Liver (tissue), 3 donors: Measurements from ENCODE around the gene CDK8.

Experiments used
- ATF3 ChIP-seq: IDR thresholded peaks from 2 replicates; pipeline ENCODE4 v1.6.1; 2016; ENCODE audit warnings: antibody characterized with exemption
- EGR1 ChIP-seq, 2 donors: IDR thresholded peaks; 2 replicates each; pipeline ENCODE4 v1.6.1; 2016 to 2018; ENCODE audit warnings: antibody characterized with exemption in 2 of 2, low read depth in 2 of 2
- FOXA2 ChIP-seq: IDR thresholded peaks from 2 replicates; pipeline ENCODE4 v1.6.1; 2016; ENCODE audit warnings: antibody characterized with exemption
- GABPA ChIP-seq, 2 donors: IDR thresholded peaks in 1 of 2; conservative IDR thresholded peaks in 1 of 2; 2 replicates each; pipeline ENCODE4 v1.6.1; 2016; ENCODE audit warnings: antibody characterized with exemption in 2 of 2, mild to moderate bottlenecking in 1 of 2, moderate library complexity in 1 of 2
- HNF4A ChIP-seq, 2 donors: conservative IDR thresholded peaks; 2 replicates each; pipeline ENCODE4 v1.6.1; 2016; ENCODE audit warnings: antibody characterized with exemption in 2 of 2, mild to moderate bottlenecking in 2 of 2
- MAX ChIP-seq: IDR thresholded peaks from 2 replicates; pipeline ENCODE4 v1.6.1; 2016; ENCODE audit warnings: antibody characterized with exemption
- RAD21 ChIP-seq, 2 donors: IDR thresholded peaks; 2 replicates each; pipeline ENCODE4 v1.6.1; 2016; ENCODE audit warnings: antibody characterized with exemption in 2 of 2, mild to moderate bottlenecking in 2 of 2
- RXRA ChIP-seq, 2 donors: IDR thresholded peaks; 2 replicates each; pipeline ENCODE4 v1.6.1; 2017 to 2018; ENCODE audit warnings: antibody characterized with exemption in 2 of 2, mild to moderate bottlenecking in 1 of 2
- SP1 ChIP-seq: IDR thresholded peaks from 2 replicates; pipeline ENCODE4 v1.6.1; 2018; ENCODE audit warnings: antibody characterized with exemption, mild to moderate bottlenecking
- TAF1 ChIP-seq: conservative IDR thresholded peaks from 2 replicates; pipeline ENCODE4 v1.6.1; 2016; ENCODE audit warnings: antibody characterized with exemption, mild to moderate bottlenecking
- YY1 ChIP-seq: IDR thresholded peaks from 2 replicates; pipeline ENCODE4 v1.6.1; 2016; ENCODE audit warnings: antibody characterized with exemption, mild to moderate bottlenecking
- TF ChIP-seq, protein P1 (sequence below): fragments of 150-350 bp; IDR thresholded peaks from 2 replicates; pipeline ENCODE4 v1.5.1; 2017; ENCODE audit warnings: improper control_type of control experiment, low read depth, low read length; ENCODE audit not compliant: missing input control
- donor health status: healthy.
- donor health status: healthy.

- TF ChIP-seq, protein P1, sequence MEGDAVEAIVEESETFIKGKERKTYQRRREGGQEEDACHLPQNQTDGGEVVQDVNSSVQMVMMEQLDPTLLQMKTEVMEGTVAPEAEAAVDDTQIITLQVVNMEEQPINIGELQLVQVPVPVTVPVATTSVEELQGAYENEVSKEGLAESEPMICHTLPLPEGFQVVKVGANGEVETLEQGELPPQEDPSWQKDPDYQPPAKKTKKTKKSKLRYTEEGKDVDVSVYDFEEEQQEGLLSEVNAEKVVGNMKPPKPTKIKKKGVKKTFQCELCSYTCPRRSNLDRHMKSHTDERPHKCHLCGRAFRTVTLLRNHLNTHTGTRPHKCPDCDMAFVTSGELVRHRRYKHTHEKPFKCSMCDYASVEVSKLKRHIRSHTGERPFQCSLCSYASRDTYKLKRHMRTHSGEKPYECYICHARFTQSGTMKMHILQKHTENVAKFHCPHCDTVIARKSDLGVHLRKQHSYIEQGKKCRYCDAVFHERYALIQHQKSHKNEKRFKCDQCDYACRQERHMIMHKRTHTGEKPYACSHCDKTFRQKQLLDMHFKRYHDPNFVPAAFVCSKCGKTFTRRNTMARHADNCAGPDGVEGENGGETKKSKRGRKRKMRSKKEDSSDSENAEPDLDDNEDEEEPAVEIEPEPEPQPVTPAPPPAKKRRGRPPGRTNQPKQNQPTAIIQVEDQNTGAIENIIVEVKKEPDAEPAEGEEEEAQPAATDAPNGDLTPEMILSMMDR: no peak
- TF ChIP-seq EGR1 (IDR thresholded peaks at IDR 0.05; ENCODE audit: low read depth in 2 of 2) (no peak), ATF3 (no peak), SP1 (no peak), GABPA (IDR thresholded peaks at IDR 0.05 in 1 of 2, conservative IDR thresholded peaks at IDR 0.05 in 1 of 2) (no peak), MAX (no peak), YY1 (no peak), RAD21 (IDR thresholded peaks at IDR 0.05) (no peak), RXRA (IDR thresholded peaks at IDR 0.05) (no peak), FOXA2 (no peak), HNF4A (conservative IDR thresholded peaks at IDR 0.05) (no peak), TAF1 (no peak)
Observed at GRCh38 chr13:26382366-26382765, 128.4 kb downstream of the CDK8 start.
